ENCODE measurements around the gene CDC42EP4.

CDC42EP4 gene

DNA sequence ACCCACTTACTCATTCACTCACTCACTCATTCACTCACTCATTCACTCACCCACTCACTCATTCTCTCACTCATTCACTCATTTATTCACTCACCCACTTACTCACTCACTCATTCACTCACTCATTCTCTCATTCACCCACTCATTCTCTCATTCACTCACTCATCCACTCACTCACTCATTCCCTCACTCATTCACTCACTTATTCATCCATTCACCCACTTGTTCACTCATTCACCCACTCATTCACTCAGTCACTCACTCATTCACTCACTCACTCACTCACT lies 42.5 kb downstream of the CDC42EP4 start:
- H3K27ac ChIP-seq, result no peak overlapping the region
- H3K4me2 ChIP-seq, result no peak overlapping the region
- H3K9ac ChIP-seq, result no peak overlapping the region
- no peak overlapping the region for H2AFZ ChIP-seq (ENCODE audit: low read depth)
- H3K36me3 ChIP-seq (ENCODE audit: insufficient read depth), result no peaks in the 10 kb centered on the region
- TF ChIP-seq CTCF (conservative IDR thresholded peaks at IDR 0.05; ENCODE audit: low read depth, low read length), result no peak
- peaks cover 6% of the 10 kb centered on the region for H3K4me1 ChIP-seq (ENCODE audit: low read depth, poor library complexity, severe bottlenecking)
- no peak overlapping the region for H3K4me3 ChIP-seq (IDR thresholded peaks at IDR 0.05; ENCODE audit: insufficient read depth, low read depth, low read length)
- no peaks in the 10 kb centered on the region for H3K79me2 ChIP-seq (ENCODE audit: insufficient read depth, low read depth)
- peaks cover 4% of the 10 kb centered on the region; the same call in 1 of the 2 replicates for H3K27me3 ChIP-seq (ENCODE audit: insufficient read depth, low read depth)
- H4K20me1 ChIP-seq (ENCODE audit: insufficient read depth), result no peaks in the 10 kb centered on the region

- Histone ChIP-seq H3K27ac (no peak overlapping the region), H3K9ac (no peak overlapping the region), H3K4me2 (no peak overlapping the region), H3K4me1 (ENCODE audit: low read depth, poor library complexity, severe bottlenecking) (peaks cover 6% of the 10 kb centered on the region), H2AFZ (ENCODE audit: low read depth) (no peak overlapping the region), H3K36me3 (ENCODE audit: insufficient read depth) (no peaks in the 10 kb centered on the region), H3K4me3 (IDR thresholded peaks at IDR 0.05; ENCODE audit: insufficient read depth, low read depth, low read length) (no peak overlapping the region), H3K79me2 (ENCODE audit: insufficient read depth, low read depth) (no peaks in the 10 kb centered on the region), H4K20me1 (ENCODE audit: insufficient read depth) (no peaks in the 10 kb centered on the region), H3K27me3 (ENCODE audit: insufficient read depth, low read depth) (peaks cover 4% of the 10 kb centered on the region; the same call in 1 of the 2 replicates)
- TF ChIP-seq CTCF (conservative IDR thresholded peaks at IDR 0.05; ENCODE audit: low read depth, low read length), result no peak
These were observed 43.0 kb downstream of the CDC42EP4 start for GRCh38 chr17:73268582-73269328.

DNA sequence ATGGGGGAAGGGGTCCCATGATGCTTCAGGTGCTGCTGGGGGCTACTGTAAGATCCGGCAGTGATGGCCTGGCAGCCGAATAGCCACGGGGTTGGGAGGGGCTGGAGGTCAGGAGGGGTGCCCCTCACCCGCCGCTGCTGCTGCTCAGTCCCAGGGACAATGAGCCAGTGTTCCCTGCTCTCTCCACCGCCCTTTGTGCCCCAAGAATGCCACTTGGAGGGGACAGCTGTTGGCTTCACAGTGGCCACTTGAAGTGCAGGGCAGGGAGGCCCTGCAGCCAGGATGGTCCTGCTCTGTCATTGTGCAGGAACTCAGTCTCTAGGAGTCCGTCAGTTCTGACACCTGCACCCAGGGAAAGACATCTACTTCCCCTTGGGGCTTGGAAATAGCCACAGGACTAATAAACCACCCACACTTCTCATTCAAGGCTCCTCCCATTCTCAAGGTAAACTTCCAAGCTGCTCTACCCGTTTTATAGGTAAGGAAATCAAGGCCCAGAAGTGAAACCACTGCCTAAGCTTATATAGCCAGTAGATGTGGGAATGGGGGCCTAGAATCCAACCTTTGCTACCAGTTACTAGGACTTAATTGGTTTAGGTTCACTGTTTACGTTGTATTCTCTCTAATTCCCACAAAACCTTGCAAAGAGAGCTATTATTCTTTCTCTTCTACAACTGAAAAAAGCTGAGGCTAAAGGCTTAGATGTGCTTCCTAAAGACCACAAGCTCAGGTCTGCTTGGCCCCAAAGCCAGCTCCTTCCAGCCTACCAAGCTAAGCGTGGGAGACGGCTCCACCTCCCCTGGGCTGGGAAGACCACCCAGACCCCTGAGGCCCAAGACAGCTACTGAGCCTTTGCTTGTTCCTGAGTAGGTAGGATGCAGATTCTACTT lies 43.9 kb downstream of the CDC42EP4 start:
- Histone ChIP-seq H2AFZ (ENCODE audit: low read depth) (no peak overlapping the region), H3K27ac (no peak overlapping the region), H4K20me1 (ENCODE audit: insufficient read depth) (no peaks in the 10 kb centered on the region), H3K4me3 (IDR thresholded peaks at IDR 0.05; ENCODE audit: insufficient read depth, low read depth, low read length) (no peak overlapping the region), H3K9ac (no peak overlapping the region), H3K36me3 (ENCODE audit: insufficient read depth) (no peaks in the 10 kb centered on the region), H3K4me2 (no peak overlapping the region), H3K27me3 (ENCODE audit: insufficient read depth, low read depth) (peaks cover 4% of the 10 kb centered on the region; the same call in 1 of the 2 replicates), H3K79me2 (ENCODE audit: insufficient read depth, low read depth) (no peaks in the 10 kb centered on the region), H3K4me1 (ENCODE audit: low read depth, poor library complexity, severe bottlenecking) (peaks cover 6% of the 10 kb centered on the region)
- TF ChIP-seq CTCF (conservative IDR thresholded peaks at IDR 0.05; ENCODE audit: low read depth, low read length), result no peak

DNA sequence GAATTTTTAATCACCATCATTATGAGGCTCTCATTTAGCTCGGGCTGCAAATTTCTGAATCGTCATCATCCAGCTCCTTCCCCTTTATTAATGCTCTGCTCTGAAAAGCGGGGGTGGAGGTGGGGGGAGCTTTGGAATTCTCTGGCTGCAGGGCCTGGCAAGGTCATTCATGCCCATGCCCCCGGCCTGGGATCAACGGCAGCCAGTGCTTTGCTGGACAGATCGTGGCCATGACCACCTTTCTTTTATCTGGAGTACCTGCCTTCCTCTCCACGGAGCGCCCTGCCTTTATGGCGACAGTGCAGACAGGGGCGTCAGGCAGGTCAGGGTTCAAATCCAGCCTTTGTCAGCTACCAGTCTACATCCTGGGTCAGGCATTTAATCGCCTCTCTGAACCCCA lies 45.0 kb downstream of the CDC42EP4 start:
- no peak overlapping the region for H3K27ac ChIP-seq
- TF ChIP-seq CTCF (conservative IDR thresholded peaks at IDR 0.05; ENCODE audit: low read depth, low read length), result no peak

More for the DNA sequence above, 45.0 kb downstream of the CDC42EP4 start:
- Histone ChIP-seq H4K20me1 (ENCODE audit: insufficient read depth) (no peaks in the 10 kb centered on the region), H3K4me3 (IDR thresholded peaks at IDR 0.05; ENCODE audit: insufficient read depth, low read depth, low read length) (no peak overlapping the region), H3K4me1 (ENCODE audit: low read depth, poor library complexity, severe bottlenecking) (peaks cover 6% of the 10 kb centered on the region), H3K4me2 (no peak overlapping the region), H3K79me2 (ENCODE audit: insufficient read depth, low read depth) (no peaks in the 10 kb centered on the region), H3K9ac (no peak overlapping the region), H3K27me3 (ENCODE audit: insufficient read depth, low read depth) (peaks cover 4% of the 10 kb centered on the region; the same call in 1 of the 2 replicates), H2AFZ (ENCODE audit: low read depth) (no peak overlapping the region), H3K36me3 (ENCODE audit: insufficient read depth) (no peaks in the 10 kb centered on the region)

Measured in KMS-11 (cell line).